OCI-LY1 (cell line): ENCODE measurements around the gene TBX10.

Experiments
- EZH2 ChIP-seq: fragments of 200-600 bp; sonication (generic), shearing (Covaris generic); IDR thresholded peaks from 2 replicates; pipeline ENCODE4 v1.8.0; 2017; ENCODE audit warnings: borderline replicate concordance, mixed run types, mild to moderate bottlenecking, antibody characterized with exemption, low read length, moderate library complexity, mixed read lengths
- TF ChIP-seq, protein P1 (sequence below): fragments of 200-600 bp; sonication (generic), shearing (Covaris generic); IDR thresholded peaks from 2 replicates; pipeline ENCODE4 v1.5.1; 2017; ENCODE audit warnings: mild to moderate bottlenecking, antibody characterized with exemption, low read length, moderate library complexity, mixed read lengths

DNA sequence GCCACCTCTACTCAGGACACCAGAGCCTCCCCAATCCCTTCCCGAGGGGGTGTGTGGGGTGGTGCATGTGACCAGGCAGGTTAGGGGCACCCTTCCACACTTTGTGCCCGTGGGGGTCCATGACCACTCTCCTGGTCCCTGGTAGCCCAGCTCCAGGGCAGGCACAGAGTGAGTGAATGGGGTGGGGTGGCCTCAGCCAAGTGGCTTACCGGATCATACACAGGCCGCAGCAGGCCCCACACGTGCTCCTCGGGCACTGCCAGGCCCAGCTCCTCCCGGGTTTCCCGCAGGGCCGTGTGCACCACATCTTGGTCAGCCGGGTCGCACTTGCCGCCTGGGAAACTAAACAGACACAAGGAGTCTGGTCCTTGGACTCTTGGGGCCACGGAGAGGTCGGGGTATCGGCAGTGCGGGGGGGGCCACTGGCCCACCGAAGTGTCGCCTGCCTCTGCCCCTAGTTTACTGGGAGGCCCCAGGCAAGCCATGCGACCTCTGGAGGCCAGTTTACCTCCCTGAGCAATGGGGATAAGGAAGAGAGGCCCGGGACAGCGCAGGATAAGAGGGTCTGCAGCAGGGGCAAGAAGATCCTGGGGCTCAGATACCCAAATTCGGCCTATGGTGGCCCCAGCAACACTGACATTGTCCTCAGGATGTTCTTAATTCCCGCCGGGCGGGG lies 10.7 kb downstream of the TBX10 start:
- TF ChIP-seq, protein P1, sequence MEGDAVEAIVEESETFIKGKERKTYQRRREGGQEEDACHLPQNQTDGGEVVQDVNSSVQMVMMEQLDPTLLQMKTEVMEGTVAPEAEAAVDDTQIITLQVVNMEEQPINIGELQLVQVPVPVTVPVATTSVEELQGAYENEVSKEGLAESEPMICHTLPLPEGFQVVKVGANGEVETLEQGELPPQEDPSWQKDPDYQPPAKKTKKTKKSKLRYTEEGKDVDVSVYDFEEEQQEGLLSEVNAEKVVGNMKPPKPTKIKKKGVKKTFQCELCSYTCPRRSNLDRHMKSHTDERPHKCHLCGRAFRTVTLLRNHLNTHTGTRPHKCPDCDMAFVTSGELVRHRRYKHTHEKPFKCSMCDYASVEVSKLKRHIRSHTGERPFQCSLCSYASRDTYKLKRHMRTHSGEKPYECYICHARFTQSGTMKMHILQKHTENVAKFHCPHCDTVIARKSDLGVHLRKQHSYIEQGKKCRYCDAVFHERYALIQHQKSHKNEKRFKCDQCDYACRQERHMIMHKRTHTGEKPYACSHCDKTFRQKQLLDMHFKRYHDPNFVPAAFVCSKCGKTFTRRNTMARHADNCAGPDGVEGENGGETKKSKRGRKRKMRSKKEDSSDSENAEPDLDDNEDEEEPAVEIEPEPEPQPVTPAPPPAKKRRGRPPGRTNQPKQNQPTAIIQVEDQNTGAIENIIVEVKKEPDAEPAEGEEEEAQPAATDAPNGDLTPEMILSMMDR = peak; percentile 92; the same call in 1 of the 2 replicates
- TF ChIP-seq EZH2 = no peak
